Activated CD4-positive, alpha-beta T cell treated with anti-CD3 and anti-CD28 coated beads, Interleukin-2, amount 10 ng/mL, durations not matched to agents 24 days and 14 days (primary cell): Measurements from ENCODE around the gene AOAH. TPM values are rescaled to one million over a fixed set of nuclear protein-coding genes. Genes with fewer than 3 reads are reported as not detected.
"Not testable (repeated sequence)": the region's sequence is repeated elsewhere in the genome, so short reads cannot be mapped to it uniquely, and the experiment has no call there.

Source experiments
- DNase-seq: peaks from one replicate; pipeline ENCODE4 v3.0.0; 2022
- H3K27ac Mint-ChIP-seq: one replicate; pipeline ENCODE4 v1.8.0; 2022; ENCODE audit warnings: mild to moderate bottlenecking, mixed read lengths
- H3K27me3 Mint-ChIP-seq: one replicate; pipeline ENCODE4 v1.8.0; 2022; ENCODE audit warnings: mixed read lengths
- H3K36me3 Mint-ChIP-seq: one replicate; pipeline ENCODE4 v1.8.0; 2022; ENCODE audit warnings: low read depth, mild to moderate bottlenecking, mixed read lengths
- H3K4me1 Mint-ChIP-seq: one replicate; pipeline ENCODE4 v1.8.0; 2021; ENCODE audit warnings: mixed read lengths
- H3K4me3 Mint-ChIP-seq: one replicate; pipeline ENCODE4 v1.8.0; 2022; ENCODE audit warnings: mild to moderate bottlenecking, moderate library complexity, mixed read lengths
- H3K9me3 Mint-ChIP-seq: one replicate; pipeline ENCODE4 v1.8.0; 2021; ENCODE audit warnings: mixed read lengths
- intact Hi-C: fragments of 100-400 bp; cut with micrococcal nuclease; formaldehyde crosslinking; loops from one replicate; pipeline ENCODE4 v1.15.1; 2023
- total RNA-seq: library from RNA; stranded (reverse); gene quantifications from 2 replicates; pipeline ENCODE4 v1.2.3, GENCODE V29; 2022

Gene AOAH
- total RNA-seq, 1 donor from 2014 or later: 17.8 TPM

DNA sequence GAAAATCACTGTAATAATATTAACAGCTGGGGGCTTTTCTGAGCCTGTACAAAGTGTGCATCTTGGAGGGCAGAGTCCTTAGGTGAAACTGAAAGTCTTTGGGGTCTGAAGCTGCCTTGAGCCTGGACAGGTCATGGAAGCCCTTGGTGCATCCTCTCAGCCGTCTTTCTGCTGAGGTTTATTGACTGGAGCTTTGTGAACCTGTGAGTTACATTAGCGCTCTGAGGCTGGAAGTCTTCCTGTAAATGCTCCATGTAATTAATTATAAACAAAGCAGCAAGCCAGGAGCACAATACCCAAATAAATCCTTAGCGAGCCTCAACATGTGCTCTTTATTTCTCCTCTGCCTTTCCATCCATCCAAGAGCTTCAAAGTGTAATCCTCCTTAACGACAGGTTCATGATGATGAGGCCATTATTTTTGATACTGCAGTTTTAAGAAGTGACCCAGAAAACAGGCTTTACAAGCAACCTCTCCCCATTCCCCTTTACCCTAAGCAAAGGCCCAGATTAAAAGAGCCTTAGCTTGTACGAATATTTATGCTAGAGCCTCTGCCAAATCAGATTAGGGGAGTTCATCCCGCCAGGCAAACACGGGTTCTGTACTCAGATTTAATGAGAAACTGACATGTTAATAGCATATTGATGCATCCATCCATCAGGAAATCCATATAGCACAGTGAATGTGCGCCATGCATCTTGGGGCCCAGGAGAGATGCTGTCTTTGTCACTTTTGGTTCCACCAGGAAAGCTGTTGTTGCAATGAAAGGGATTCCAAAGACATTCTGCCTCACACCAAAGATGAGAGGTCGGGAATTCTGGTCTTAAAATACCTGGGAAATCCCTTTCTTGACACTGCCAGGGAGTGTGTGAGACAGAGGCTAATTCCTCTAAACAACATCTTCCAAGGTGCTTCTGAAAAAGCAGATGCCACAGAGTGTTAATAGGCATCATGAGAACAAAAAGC, 216.5 kb downstream of the AOAH start:
- Mint-ChIP-seq H3K27me3 (peaks cover 2% of the 10 kb centered on the region), H3K9me3 (peaks cover 17% of the 10 kb centered on the region), H3K4me3 (no peak overlapping the region), H3K27ac (no peak overlapping the region), H3K4me1 (no peaks in the 10 kb centered on the region), H3K36me3 (no peaks in the 10 kb centered on the region)
- intact Hi-C loops: no loop called here
- DNase-seq: no peak

DNA sequence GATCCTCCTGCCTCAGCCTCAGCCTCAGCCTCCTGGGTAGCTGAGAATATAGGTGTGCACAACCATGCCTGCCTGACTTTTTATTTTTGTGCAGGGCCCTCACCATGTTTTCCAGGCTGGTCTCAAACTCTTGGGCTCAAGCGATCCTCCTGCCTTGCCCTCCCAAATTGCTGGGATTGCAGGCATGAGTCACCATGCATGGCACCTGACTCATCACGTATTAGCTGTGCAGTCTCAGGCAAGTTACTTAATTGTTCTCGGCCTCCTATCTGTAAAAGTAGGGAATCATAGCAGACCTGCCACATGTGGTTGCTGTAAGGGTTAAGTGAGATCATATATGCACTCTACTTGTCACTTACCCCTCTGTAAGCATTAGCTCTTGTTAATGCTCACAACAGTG, 217.5 kb downstream of the AOAH start:
- H3K9me3 Mint-ChIP-seq: peaks cover 17% of the 10 kb centered on the region
- intact Hi-C loops: no loop called here
- H3K4me3 Mint-ChIP-seq: no peak overlapping the region
- H3K27ac Mint-ChIP-seq: no peak overlapping the region
- peaks cover 2% of the 10 kb centered on the region for H3K27me3 Mint-ChIP-seq
- no peaks in the 10 kb centered on the region for H3K4me1 Mint-ChIP-seq
- no peak for DNase-seq
- no peaks in the 10 kb centered on the region for H3K36me3 Mint-ChIP-seq

DNA sequence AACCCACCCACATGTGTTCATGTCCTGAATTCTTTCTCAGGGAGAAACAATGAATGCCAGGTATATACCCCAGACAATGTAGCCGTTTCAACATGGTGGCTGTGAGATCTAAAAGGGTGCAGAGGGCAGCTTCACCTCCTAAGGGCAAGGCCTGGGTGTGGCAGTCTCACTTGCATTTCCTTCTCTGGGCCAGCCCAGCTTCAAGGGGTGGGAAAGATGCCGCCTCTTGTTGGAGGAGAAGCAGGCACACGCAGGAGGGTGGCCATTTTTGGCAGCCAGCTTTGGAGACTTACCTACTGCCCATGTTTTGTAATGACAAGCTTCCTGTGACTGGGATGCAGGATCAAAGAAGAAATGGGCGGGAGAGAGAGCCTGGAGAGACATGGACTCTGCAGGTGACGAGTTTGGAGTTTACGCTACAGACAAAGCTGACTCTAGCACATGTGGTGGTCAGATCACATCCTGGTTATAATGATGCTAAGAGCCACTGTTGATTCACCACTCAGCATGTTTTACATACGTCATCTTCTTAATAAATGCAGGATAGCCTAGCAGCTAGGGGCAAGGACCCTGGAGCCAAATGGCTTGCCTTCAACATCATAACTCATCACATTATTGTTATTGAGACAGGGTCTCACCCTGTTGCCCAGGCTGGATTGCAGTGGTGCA, 218.0 kb downstream of the AOAH start:
- H3K4me1 Mint-ChIP-seq: no peaks in the 10 kb centered on the region
- H3K27ac Mint-ChIP-seq: no peak overlapping the region
- intact Hi-C loops: no loop called here
- H3K4me3 Mint-ChIP-seq: no peak overlapping the region
- H3K27me3 Mint-ChIP-seq: peaks cover 2% of the 10 kb centered on the region
- H3K9me3 Mint-ChIP-seq: peaks cover 17% of the 10 kb centered on the region
- no peak for DNase-seq
- no peaks in the 10 kb centered on the region for H3K36me3 Mint-ChIP-seq

DNA sequence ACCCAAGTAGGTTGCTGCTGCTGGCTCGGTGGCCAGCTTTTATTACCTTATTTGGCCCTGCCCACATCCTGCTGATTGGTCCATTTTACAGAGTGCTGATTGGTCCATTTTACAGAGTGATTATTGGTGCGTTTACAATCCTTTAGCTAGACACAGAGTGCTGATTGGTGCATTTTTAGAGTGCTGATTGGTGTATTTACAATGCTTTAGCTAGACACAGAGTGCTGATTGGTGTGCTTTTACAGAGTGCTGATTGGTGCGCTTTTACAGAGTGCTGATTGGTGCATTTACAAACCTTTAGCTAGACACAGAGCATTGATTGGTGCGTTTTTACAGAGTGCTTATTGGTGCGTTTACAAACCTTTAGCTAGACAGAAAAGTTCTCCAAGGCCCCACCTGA, 219.7 kb downstream of the AOAH start:
- H3K4me1 Mint-ChIP-seq, H3K27ac Mint-ChIP-seq, H3K27me3 Mint-ChIP-seq, DNase-seq, H3K36me3 Mint-ChIP-seq, H3K4me3 Mint-ChIP-seq, intact Hi-C loops: not testable (repeated sequence)
- H3K9me3 Mint-ChIP-seq: peaks cover 17% of the 10 kb centered on the region

DNA sequence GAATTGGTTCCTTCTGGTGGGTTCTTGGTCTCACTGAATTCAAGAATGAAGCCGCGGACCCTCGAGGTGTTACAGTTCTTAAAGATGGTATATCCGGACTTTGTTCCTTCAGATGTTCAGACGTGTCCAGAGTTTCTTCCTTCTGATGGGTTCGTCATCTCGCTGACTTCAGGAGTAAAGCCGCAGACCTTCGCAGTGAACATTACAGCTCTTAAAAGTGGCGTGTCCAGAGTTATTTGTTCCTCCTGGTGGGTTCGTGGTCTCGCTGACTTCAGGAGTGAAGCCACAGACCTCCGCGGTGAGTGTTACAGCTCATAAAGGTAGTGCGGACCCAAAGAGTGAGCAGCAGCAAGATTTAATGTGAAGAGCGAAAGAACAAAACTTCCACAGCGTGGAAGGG, 220.1 kb downstream of the AOAH start:
- H3K4me3 Mint-ChIP-seq, H3K27ac Mint-ChIP-seq, intact Hi-C loops, H3K4me1 Mint-ChIP-seq, DNase-seq, H3K27me3 Mint-ChIP-seq, H3K36me3 Mint-ChIP-seq: not testable (repeated sequence)
- peaks cover 17% of the 10 kb centered on the region for H3K9me3 Mint-ChIP-seq

DNA sequence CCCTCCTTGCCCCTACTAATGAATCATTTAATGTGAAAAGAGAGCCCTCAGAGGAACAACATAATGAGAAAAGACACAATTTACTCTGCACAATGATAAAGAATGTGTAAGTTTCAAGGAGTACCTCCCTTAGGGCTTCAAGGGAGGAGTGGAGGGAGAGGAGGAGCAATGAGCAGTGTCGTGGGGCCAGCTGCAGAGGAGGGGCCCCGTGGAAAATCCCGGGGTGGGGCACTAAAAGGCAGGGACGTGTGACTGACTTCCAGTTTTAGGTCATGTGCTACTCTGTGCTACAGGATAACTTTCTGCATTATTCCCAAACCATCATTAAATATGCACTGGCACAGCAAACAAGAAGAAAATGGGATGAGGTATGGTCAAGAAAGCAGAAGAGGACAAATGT, 226.5 kb downstream of the AOAH start:
- H3K4me1 Mint-ChIP-seq: peaks cover 2% of the 10 kb centered on the region
- H3K27ac Mint-ChIP-seq: no peak overlapping the region
- no peak for DNase-seq
- no peaks in the 10 kb centered on the region for H3K9me3 Mint-ChIP-seq
- H3K27me3 Mint-ChIP-seq: peaks cover 9% of the 10 kb centered on the region
- H3K4me3 Mint-ChIP-seq: no peak overlapping the region
- H3K36me3 Mint-ChIP-seq: no peaks in the 10 kb centered on the region
- intact Hi-C loops: no loop called here

DNA sequence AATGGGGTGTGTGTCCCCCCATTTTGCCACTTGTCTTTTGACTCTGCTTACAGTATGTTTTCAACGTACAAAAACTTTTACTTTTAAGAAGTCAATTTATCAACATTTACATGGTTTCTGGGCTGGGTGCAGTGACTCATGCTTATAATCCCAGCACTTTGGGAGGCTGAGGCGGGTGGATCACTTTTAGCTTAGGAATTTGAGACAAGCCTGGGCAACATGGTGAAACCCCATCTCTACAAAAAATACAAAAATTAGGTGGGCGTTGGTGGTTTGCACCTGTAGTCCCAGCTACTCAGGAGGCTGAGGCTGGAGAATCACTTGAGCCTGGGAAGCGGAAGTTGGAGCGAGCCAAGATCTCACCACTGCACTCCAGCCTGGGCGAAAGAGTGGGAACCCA, 227.1 kb downstream of the AOAH start:
- H3K36me3 Mint-ChIP-seq, H3K4me3 Mint-ChIP-seq, H3K27ac Mint-ChIP-seq, DNase-seq, H3K27me3 Mint-ChIP-seq, intact Hi-C loops, H3K9me3 Mint-ChIP-seq, H3K4me1 Mint-ChIP-seq: not testable (repeated sequence)

DNA sequence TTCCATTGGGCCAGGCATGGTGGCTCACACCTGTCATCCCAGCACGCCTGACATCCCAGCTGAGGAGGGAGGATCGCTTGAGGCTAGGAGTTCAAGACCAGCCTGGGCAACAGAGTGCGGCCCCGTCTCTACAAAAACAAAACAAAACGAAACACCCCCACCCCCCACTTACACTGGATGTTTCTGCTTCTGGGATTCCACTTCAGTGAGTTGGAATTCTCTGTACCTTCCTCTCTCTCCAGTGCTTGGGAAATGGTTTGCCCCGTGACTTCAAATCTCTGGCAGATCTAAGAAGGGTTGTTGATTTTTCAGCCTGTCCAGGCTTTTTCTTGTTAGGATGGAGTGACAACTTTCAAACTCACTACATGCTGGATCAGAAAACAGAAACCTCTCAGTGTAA, 227.7 kb downstream of the AOAH start:
- Mint-ChIP-seq H3K27me3 (peaks cover 14% of the 10 kb centered on the region), H3K4me1 (peaks cover 2% of the 10 kb centered on the region), H3K36me3 (no peaks in the 10 kb centered on the region), H3K9me3 (no peaks in the 10 kb centered on the region), H3K4me3 (no peak overlapping the region), H3K27ac (no peak overlapping the region)
- no peak for DNase-seq
- intact Hi-C loops: no loop called here

DNA sequence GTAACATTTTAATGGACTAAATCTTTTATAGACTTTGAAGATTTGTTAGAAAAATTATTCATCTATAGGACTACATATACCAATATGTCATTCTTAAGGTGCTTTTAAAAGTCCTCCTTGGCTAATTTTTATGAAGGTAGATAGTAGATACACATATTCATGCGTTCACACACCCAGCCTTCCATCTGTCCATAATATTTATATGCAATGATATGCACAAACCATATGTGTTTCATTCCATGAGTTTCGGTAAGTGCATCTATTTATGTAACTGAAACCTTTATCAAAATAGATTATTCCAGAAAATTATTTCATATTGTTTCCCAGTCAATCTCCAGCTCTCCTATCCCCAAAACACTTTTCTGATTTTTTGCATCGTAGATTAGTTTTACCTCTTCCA, 233.0 kb downstream of the AOAH start:
- H3K4me3 Mint-ChIP-seq: no peak overlapping the region
- no peak overlapping the region for H3K27ac Mint-ChIP-seq
- no peaks in the 10 kb centered on the region for H3K9me3 Mint-ChIP-seq
- H3K27me3 Mint-ChIP-seq: peaks cover 21% of the 10 kb centered on the region
- no peak for DNase-seq
- H3K4me1 Mint-ChIP-seq: no peaks in the 10 kb centered on the region
- intact Hi-C loops: no loop called here
- no peaks in the 10 kb centered on the region for H3K36me3 Mint-ChIP-seq

DNA sequence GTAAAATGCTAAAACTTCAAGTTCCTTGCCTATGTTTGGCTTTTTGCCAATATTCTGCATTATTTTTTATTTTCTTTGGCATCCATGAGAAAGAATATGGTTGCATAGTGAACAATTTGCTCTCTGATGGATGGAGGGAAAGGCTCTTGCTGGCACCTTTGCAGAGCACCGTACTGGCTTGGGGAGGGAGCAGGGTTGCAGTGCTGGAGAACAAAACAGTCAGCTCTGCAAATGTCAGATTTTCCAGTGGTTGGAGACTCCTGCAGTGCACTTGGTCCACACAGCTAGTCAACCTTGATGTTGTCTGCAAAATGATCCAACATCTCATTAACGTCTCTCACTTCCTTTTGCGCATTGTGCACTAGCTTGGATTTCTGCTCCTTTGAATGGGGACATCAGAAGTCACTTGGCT, 233.9 kb downstream of the AOAH start:
- Mint-ChIP-seq H3K27me3 (peaks cover 21% of the 10 kb centered on the region), H3K4me1 (no peaks in the 10 kb centered on the region), H3K9me3 (no peaks in the 10 kb centered on the region), H3K36me3 (no peaks in the 10 kb centered on the region), H3K4me3 (no peak overlapping the region), H3K27ac (no peak overlapping the region)
- DNase-seq: no peak
- intact Hi-C loops: no loop called here

DNA sequence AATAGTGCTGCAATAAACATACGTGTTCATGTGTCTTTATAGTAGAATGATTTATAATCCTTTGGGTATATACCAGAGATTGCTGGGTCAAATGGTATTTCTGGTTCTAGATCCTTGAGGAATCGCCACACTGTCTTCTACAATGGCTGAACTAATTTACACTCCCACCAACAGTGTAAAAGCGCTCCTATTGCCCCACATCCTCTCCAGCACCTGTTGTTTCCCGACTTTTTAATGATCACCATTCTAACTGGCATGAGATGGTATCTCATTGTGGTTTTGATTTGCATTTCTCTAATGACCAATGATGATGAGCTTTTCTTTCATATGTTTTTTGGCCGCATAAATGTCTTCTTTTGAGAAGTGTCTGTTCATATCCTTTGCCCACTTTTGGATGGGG, 235.6 kb downstream of the AOAH start:
- intact Hi-C loops: loop anchor here (5.0 to 10.0 kb wide), 3 partner anchors 296 to 866 kb away; no protein-coding TSS in a partner anchor

DNA sequence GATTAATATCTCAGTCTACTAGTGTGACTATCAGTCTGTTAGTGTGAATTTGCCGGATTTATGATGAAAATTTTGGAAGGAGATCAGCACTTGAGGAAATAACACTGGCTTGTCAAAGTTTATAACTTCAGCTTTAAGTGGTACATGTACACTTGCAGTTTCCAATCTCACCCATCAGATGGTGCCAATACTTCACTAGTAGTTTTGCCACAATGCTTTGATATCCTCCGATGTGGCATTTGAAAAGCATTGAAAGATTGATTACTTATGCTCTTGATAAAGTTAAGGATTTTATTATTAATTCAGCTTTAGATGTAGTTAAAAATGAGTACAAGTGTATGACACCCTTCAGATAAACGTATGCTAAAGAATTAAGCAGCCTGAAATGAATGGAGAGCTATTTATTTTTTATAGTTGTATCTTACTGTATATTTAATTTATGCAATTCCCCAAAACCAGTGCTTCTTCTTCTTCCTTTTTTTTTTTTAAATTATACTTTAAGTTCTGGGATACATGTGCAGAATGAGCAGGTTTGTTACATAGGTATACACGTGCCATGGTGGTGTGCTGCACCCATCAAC, 236.4 kb downstream of the AOAH start:
- Mint-ChIP-seq H3K27ac (no peak overlapping the region), H3K4me1 (peaks cover 4% of the 10 kb centered on the region), H3K4me3 (no peak overlapping the region), H3K36me3 (no peaks in the 10 kb centered on the region), H3K27me3 (peaks cover 12% of the 10 kb centered on the region), H3K9me3 (no peaks in the 10 kb centered on the region)
- peak; percentile 85 for DNase-seq
- intact Hi-C loops: loop anchor here (1.0 to 10.0 kb wide), 6 partner anchors 183 to 867 kb away; no protein-coding TSS in a partner anchor

More for the DNA sequence above, 235.6 kb downstream of the AOAH start:
- not testable (repeated sequence) for H3K27ac Mint-ChIP-seq, H3K36me3 Mint-ChIP-seq, H3K4me3 Mint-ChIP-seq, H3K9me3 Mint-ChIP-seq, DNase-seq, H3K4me1 Mint-ChIP-seq
- H3K27me3 Mint-ChIP-seq: peaks cover 14% of the 10 kb centered on the region

DNA sequence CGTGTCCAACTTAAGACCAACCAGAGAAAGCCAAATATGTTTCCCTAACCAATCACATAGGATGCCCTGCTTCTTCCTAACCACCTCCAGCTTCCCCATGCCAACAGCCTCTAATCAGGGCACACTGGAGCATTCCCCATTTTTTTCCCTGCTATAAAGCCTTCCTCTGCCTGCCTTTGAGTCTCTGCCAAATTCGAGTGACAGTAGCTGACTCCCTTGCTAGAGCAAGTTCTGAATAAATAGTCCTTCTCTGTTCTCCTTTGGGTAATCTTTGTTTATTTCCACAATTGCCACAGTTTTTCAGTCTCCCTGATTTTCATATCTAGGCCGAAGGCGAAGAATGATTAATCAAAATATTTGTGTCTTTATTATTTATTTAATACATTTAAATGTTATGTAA, 238.0 kb downstream of the AOAH start:
- no peak for DNase-seq
- no peak overlapping the region for H3K27ac Mint-ChIP-seq
- H3K36me3 Mint-ChIP-seq: no peaks in the 10 kb centered on the region
- peaks cover 4% of the 10 kb centered on the region for H3K4me1 Mint-ChIP-seq
- no peaks in the 10 kb centered on the region for H3K9me3 Mint-ChIP-seq
- H3K27me3 Mint-ChIP-seq: peaks cover 8% of the 10 kb centered on the region
- no peak overlapping the region for H3K4me3 Mint-ChIP-seq
- intact Hi-C loops: loop anchor here (5.0 to 10.0 kb wide), 3 partner anchors 298 to 868 kb away; no protein-coding TSS in a partner anchor

DNA sequence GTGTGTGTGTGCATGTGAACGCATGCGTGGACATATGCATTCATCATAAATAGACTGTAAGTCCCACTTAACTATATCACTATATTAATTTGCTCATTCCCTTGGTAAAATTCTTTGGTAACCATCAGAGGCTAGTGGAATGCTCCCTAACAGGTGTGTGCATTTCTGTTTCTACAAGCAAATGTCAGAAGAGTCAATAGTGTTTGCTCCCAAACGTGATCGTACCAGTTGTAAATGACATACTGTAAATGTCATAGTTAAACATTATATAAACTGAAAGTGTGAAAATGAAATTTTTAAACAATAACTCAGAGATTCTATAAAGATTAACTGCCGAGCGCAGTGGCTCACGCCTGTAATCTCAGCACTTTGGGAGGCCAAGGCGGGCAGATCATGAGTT, 240.0 kb downstream of the AOAH start:
- H3K27me3 Mint-ChIP-seq: no peaks in the 10 kb centered on the region
- no peaks in the 10 kb centered on the region for H3K36me3 Mint-ChIP-seq
- intact Hi-C loops: loop anchor here (10.0 kb wide), 2 partner anchors 301 to 871 kb away; no protein-coding TSS in a partner anchor
- peaks cover 16% of the 10 kb centered on the region for H3K9me3 Mint-ChIP-seq
- DNase-seq: no peak
- no peak overlapping the region for H3K4me3 Mint-ChIP-seq
- H3K4me1 Mint-ChIP-seq: peaks cover 6% of the 10 kb centered on the region
- no peak overlapping the region for H3K27ac Mint-ChIP-seq
